Gastrocnemius medialis (tissue), 4 donors: ENCODE data around the gene ERAP2.

ENCODE experiments used
- CTCF ChIP-seq, 5 experiments: fragments of 450-650 bp in 3 of 5; fragments of 200-600 bp in 2 of 5; sonication (generic) in 2 of 5; IDR thresholded peaks in 4 of 5; conservative IDR thresholded peaks in 1 of 5; 1 replicate in 4 of 5; 2 replicates in 1 of 5; pipeline ENCODE4 v1.5.1; 2016 to 2019; ENCODE audit warnings: antibody characterized with exemption in 5 of 5, mild to moderate bottlenecking in 3 of 5, moderate library complexity in 3 of 5
- POLR2A ChIP-seq, 2 donors: fragments of 450-650 bp; IDR thresholded peaks; one replicate each; pipeline ENCODE4 v1.6.1; 2017; ENCODE audit warnings: antibody characterized with exemption in 2 of 2, mild to moderate bottlenecking in 2 of 2, moderate library complexity in 2 of 2

GRCh38 chr5:96936431-96937320, 60.4 kb downstream of the ERAP2 start:
- no peak for TF ChIP-seq POLR2A (IDR thresholded peaks at IDR 0.05)
- TF ChIP-seq CTCF (IDR thresholded peaks at IDR 0.05 in 4 of 5, conservative IDR thresholded peaks at IDR 0.05 in 1 of 5), result no peak
